ENCODE data around the gene PPFIA3. TPM values are rescaled to one million over a fixed set of nuclear protein-coding genes. Genes with fewer than 3 reads are reported as not detected.

Gene PPFIA3
- total RNA-seq, 1 donor from 2014 or later = 4.3 TPM

DNA sequence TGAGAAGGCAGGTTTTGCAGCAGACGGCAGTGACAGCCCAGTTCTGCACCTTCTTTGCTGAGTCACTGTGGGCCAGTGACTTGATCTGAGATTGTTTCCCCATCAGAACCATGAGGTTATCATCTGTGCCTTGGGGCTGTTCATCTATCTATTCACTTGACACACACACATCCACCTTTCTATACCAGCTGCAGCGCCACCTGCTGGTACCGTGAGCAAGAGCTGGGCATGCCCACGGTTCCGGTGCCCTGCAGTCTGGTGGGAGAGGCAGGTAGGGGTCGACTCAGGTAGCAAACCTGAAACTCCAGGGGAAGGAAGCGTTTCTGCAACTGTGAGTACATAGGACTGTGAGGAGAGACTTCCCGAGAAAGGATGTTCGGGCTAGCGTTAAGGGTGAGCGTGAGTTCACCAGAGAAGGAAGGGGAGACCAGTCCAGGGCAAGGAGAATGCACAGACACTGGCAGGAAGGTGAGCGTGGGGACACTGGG lies 12.7 kb upstream of the PPFIA3 start:
- H3K36me3 ChIP-seq = peaks cover 78% of the 10 kb centered on the region
- peak; percentile 16 to 48 for ATAC-seq
- intact Hi-C loops (cut with DNase I) = no loop called here
- no peaks in the 10 kb centered on the region for H3K27me3 ChIP-seq (ENCODE audit: low read depth)
- DNase-seq = peak; percentile 71
- H3K4me1 ChIP-seq = peaks cover 5% of the 10 kb centered on the region
- TF ChIP-seq, protein P1, sequence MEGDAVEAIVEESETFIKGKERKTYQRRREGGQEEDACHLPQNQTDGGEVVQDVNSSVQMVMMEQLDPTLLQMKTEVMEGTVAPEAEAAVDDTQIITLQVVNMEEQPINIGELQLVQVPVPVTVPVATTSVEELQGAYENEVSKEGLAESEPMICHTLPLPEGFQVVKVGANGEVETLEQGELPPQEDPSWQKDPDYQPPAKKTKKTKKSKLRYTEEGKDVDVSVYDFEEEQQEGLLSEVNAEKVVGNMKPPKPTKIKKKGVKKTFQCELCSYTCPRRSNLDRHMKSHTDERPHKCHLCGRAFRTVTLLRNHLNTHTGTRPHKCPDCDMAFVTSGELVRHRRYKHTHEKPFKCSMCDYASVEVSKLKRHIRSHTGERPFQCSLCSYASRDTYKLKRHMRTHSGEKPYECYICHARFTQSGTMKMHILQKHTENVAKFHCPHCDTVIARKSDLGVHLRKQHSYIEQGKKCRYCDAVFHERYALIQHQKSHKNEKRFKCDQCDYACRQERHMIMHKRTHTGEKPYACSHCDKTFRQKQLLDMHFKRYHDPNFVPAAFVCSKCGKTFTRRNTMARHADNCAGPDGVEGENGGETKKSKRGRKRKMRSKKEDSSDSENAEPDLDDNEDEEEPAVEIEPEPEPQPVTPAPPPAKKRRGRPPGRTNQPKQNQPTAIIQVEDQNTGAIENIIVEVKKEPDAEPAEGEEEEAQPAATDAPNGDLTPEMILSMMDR (IDR thresholded peaks at IDR 0.05) = peak; percentile 76
- H3K27ac ChIP-seq = no peak overlapping the region
- no peak overlapping the region for H3K4me3 ChIP-seq
- H3K9me3 ChIP-seq = no peaks in the 10 kb centered on the region

DNA sequence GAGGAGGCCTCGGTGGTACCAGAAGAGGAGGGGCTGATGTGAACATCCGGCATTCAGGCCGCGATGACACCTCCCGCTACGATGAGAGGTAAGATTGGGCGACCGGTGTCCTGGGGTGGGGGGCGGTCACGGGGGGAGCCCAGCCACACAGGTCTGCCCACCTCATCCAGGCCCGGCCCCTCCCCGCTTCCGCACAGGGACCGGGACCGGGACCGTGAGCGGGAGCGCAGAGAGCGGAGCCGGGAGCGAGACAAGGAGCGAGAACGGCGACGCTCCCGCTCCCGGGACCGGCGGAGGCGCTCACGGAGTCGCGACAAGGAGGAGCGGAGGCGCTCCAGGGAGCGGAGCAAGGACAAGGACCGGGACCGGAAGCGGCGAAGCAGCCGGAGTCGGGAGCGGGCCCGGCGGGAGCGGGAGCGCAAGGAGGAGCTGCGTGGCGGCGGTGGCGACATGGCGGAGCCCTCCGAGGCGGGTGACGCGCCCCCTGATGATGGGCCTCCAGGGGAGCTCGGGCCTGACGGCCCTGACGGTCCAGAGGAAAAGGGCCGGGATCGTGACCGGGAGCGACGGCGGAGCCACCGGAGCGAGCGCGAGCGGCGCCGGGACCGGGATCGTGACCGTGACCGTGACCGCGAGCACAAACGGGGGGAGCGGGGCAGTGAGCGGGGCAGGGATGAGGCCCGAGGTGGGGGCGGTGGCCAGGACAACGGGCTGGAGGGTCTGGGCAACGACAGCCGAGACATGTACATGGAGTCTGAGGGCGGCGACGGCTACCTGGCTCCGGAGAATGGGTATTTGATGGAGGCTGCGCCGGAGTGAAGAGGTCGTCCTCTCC lies 11.5 kb upstream of the PPFIA3 start:
- Histone ChIP-seq H3K27ac (no peak overlapping the region), H3K4me3 (no peak overlapping the region), H3K36me3 (peaks cover 67% of the 10 kb centered on the region), H3K27me3 (ENCODE audit: low read depth) (no peaks in the 10 kb centered on the region), H3K4me1 (peaks cover 5% of the 10 kb centered on the region), H3K9me3 (no peaks in the 10 kb centered on the region)
- TF ChIP-seq, protein P1 (IDR thresholded peaks at IDR 0.05) = no peak
- ATAC-seq = peak in 1 of 2 donors; percentile 5
- DNase-seq = no peak
- intact Hi-C loops (cut with DNase I) = no loop called here

DNA sequence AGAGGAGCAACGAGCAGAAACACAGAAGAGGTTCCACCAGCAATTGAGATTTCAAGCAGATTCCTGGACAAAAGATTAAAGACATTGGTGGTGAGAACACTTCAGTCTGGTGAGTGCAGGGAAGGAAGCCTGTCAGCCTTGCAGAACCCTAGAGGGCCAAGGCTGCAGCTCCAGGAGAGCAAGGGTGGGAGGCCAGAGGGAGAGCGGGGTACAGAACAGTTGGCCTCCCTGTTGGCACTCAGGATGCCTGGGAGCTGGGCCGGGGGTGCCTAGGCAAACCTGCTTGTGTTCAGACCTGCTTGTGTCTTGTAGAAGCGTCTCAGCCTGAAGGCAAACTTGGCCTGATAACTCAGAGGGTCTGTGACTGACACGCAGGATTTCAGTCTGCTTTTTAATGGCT lies 10.3 kb upstream of the PPFIA3 start:
- Histone ChIP-seq H3K27ac (no peak overlapping the region), H3K9me3 (no peaks in the 10 kb centered on the region), H3K4me3 (no peak overlapping the region), H3K36me3 (peaks cover 54% of the 10 kb centered on the region), H3K4me1 (peaks cover 13% of the 10 kb centered on the region), H3K27me3 (ENCODE audit: low read depth) (no peaks in the 10 kb centered on the region)
- intact Hi-C loops (cut with DNase I) = no loop called here
- DNase-seq (no peak), ATAC-seq (no peak)
- TF ChIP-seq, protein P1 (IDR thresholded peaks at IDR 0.05) = no peak

DNA sequence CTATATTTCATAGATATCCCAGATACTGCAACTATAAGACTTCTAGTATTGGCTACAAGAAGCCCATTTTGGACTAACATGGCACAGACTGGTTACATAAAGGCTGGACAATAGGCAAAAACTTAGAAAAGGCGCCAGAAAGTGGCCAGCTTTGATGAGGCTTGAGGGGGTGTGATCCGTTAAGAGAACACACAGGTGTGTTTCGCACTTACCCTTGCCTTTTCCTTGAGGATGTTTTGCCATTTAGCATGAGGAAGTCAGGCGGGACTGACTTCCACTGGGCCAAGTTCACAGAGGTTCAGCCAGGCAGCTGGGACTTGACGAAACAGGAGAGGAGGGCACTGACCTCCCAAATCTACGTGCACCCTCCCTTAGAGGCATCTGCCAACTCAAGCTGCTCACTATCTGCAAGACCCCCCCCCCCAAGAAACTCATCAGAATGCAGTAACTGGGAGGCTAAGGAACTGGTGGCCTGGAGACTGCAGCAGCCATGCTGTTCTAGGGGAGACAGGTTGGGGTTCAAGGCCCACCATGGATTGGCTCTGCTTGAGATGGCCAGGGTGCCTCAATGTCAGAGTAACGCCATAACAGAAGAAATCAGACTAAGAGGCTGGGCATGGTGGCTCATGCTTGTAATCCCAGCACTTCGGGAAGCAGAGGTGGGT lies 9.6 kb upstream of the PPFIA3 start:
- no peak for ATAC-seq
- no peaks in the 10 kb centered on the region for H3K27me3 ChIP-seq (ENCODE audit: low read depth)
- H3K36me3 ChIP-seq = peaks cover 48% of the 10 kb centered on the region
- H3K4me1 ChIP-seq = peaks cover 13% of the 10 kb centered on the region
- intact Hi-C loops (cut with DNase I) = no loop called here
- H3K4me3 ChIP-seq = no peak overlapping the region
- no peak overlapping the region for H3K27ac ChIP-seq
- no peaks in the 10 kb centered on the region for H3K9me3 ChIP-seq
- TF ChIP-seq, protein P1 (IDR thresholded peaks at IDR 0.05) = no peak
- no peak for DNase-seq

DNA sequence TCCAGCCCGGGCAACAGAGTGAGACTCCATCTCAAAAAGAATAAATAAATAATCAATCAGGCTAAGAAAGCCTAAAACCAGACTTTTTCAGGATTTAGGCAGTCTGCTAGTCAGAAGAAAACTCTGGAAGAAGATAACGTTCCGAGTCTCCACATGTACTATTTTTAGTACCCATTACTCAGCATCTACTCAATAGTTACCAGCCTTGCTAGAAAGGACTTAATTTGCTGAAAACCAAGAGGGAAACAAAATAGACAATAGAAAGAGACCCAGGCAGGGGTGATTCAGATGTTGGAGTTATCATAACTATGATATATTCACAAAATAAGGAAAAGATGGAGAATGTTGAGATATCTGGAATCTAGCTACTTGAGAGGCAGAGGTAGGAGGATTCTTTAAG lies 8.8 kb upstream of the PPFIA3 start:
- H3K4me1 ChIP-seq = peaks cover 21% of the 10 kb centered on the region
- TF ChIP-seq, protein P1 (IDR thresholded peaks at IDR 0.05) = no peak
- intact Hi-C loops (cut with DNase I) = no loop called here
- H3K27me3 ChIP-seq (ENCODE audit: low read depth) = no peaks in the 10 kb centered on the region
- ATAC-seq (no peak), DNase-seq (no peak)
- H3K9me3 ChIP-seq = no peaks in the 10 kb centered on the region
- H3K4me3 ChIP-seq = no peak overlapping the region
- no peak overlapping the region for H3K27ac ChIP-seq
- H3K36me3 ChIP-seq = peaks cover 39% of the 10 kb centered on the region
